Limb (tissue), 2 donors: ENCODE results near the gene HAUS1.
"Not testable (repeated sequence)": the region's sequence is repeated elsewhere in the genome, so short reads cannot be mapped to it uniquely, and the experiment has no call there.

Experiments used
- DNase-seq, 2 donors: peaks; one replicate each; pipeline ENCODE4 v3.0.0-alpha.2; 2016; ENCODE audit errors: extremely low spot score in 2 of 2

The HAUS1 gene

DNA sequence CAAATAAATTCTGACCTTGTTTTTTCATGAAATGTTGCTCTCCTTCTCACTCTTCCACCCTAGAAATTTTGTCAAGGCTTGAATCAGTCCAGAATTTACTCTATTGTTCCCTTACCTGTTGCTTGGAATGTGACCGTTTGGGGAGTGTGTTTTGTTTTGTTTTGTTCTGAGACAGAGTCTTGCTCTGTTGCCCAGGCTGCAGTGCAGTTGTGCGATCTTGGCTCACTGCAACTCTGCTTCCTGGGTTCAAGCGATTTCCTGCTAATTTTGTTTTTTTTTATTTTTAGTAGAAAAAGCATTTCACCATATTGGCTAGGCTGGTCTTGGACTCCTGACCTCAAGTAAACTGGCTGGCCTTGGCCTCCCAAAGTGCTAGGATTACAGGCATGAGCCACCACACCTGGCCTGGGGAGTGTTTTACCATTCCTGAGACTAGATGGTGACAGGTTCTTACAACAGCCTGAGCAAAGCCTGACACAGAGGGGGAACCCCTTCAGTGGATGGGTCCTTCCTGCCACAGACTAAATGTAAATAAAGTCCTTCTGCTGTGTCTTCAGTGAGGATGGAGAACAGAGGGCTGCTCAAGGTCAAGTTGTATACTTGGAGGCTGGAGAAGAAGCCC lies 52.0 kb downstream of the HAUS1 start:
- no peak for DNase-seq

- no peak for DNase-seq
Observed at GRCh38 chr18:46156843-46157242, 52.7 kb downstream of the HAUS1 start.

DNA sequence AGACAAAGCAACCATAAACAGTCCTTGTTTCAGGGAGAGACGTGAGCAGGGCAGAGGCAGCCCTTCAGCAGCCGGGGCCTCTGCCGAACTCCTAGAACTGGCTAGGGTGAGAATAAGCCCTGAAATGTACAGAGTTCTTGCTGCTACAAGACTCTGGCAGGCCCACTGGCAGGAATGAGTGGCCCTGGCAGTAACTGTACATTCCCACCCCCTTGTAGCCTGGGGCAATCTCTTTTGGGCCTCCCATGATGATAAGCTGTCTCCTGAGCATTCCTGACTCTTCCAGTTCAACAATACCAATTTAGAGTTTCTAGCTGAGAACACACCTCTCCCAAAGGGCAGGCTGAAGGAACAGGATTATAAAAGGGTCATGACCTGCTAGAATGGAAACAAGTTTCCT lies 54.3 kb downstream of the HAUS1 start:
- no peak for DNase-seq

- DNase-seq, result no peak
Observed at GRCh38 chr18:46160050-46160798, 56.0 kb downstream of the HAUS1 start.

DNA sequence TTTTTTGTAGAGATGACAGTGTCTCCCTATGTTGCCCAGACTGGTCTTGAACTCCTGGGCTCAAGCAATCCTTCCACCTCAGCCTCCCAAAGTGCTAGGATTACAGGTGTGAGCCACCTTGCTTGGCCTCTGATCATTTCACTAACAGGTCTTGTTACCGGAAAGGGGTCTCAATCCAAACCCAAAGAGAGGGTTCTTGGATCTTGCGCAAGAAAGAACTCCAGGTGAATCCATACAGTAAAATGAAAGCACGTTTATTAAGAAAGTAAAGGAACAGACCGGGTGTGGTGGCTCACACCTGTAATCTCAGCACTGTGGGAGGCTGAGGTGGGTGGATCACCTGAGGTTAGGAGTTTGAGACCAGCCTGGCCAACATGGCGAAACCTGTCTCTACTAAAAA lies 56.7 kb downstream of the HAUS1 start:
- DNase-seq, result not testable (repeated sequence)

DNA sequence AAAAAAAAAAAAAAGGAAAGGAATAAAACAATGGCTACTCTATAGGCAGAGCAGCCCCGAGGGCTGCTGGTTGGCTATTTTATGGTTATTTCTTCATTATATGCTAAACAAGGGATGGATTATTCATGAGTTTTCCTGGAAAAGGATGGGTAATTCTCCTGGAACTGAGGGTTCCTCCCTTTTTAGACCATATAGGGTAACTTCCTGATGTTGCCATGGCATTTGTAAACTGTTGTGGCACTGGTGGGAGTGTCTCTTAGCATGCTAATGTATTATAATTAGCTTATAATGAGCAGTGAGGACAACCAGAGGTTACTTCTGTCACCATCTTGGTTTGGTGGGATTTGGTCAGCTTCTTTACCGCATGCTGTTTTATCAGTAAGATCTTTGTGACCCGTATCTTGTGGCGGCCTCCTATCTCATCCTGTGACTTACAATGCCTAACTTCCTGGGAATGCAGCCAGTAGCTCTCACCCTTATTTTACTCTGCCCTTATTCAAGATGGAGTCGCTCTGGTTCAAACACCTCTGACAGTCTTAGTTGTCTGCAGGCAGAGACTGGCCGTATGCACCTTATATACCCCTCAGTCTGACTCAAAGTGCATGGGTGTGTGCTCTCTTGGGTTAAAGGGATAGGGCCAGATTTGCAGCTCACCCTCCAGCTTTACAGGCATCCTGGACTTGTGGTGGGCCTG lies 57.7 kb downstream of the HAUS1 start:
- no peak for DNase-seq

- no peak for DNase-seq
Observed at GRCh38 chr18:46163091-46163490, 58.9 kb downstream of the HAUS1 start.

GRCh38 chr18:46163941-46164499 lies 59.8 kb downstream of the HAUS1 start:
- DNase-seq, result no peak

DNA sequence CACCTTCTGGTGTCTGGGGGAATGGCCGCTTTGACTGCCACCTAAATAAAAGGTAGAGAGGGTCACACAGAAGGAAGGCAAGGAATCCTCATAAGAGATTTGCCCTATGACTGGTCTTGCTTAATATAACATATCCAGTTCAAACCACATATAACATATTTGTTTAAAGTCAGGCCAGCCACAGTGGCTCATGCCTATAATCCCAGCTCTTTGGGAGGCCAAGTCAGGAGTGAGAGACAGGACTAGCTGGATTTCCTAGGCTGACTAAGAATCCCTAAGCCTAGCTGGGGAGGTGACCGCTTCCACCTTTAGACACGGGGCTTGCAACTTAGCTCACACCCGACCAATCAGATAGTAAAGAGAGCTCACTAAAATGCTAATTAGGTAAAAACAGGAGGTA lies 60.3 kb downstream of the HAUS1 start:
- not testable (repeated sequence) for DNase-seq

DNA sequence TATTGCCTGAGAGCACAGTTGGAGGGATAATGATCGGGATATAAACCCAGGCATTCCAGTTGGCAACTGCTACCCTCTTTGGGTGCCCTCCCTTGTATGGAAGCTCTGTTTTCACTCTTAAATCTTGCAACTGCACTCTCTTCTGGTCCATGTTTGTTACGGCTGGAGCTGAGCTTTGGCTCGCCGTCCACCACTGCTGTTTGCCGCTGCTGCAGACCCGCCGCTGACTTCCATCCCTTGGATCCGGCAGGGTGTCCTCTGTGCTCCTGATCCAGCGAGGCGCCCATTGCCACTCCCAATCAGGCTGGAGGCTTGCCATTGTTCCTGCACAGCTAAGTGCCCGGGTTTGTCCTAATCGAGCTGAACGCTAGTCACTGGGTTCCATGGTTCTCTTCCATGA lies 60.7 kb downstream of the HAUS1 start:
- no peak for DNase-seq

DNA sequence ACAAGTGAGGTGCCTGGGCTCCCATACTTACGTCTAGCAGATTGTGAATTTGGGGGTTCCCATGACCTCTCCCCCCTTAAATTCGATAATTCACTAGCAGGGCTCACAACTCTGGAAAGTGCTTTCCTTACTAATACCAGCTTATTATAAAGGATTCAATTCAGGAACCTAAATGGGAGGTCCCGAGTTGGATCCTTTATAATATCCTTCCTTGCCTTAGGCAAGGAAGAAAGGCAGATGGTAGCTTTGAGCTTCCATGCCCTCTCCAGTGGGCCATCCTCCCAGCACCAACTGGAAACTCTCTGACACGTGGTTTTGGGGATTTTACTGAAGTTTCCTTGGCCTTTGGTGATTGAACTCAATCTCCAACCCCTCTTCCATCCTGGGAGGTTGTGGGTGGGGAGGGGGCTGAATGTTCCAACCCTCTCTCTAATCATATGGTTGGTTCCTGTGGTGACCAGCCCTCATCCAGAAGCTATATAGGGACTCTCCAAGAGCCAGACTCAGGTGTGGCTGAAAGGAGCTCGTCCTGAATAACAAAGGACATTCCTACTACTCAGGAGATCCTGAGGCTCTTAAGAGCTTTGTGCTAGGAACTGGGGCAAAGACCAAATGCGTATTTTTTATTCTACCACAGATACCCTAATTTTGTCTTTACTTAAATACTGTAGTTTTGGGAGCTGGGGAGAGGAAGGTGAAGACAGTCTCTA lies 62.2 kb downstream of the HAUS1 start:
- DNase-seq, result no peak

DNA sequence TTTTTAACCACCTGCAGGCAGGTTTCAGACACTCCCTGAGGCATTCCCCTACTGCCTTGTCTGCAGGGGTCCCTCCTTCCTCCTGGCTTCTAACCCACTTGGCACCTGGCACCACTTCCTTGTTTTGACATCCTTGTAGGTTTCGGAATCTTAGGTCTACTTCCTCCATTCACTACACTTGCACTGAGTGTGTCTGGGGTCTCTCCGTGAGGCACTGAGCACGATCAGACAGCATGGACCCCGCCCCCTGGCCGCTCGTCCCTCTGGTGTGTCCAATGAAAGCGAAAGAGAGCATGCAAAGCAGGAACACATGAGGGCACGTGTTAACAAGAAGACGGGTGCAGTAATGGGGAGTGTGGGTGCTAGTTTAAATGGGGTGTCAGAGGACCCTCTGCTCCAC lies 63.8 kb downstream of the HAUS1 start:
- DNase-seq, result no peak

DNA sequence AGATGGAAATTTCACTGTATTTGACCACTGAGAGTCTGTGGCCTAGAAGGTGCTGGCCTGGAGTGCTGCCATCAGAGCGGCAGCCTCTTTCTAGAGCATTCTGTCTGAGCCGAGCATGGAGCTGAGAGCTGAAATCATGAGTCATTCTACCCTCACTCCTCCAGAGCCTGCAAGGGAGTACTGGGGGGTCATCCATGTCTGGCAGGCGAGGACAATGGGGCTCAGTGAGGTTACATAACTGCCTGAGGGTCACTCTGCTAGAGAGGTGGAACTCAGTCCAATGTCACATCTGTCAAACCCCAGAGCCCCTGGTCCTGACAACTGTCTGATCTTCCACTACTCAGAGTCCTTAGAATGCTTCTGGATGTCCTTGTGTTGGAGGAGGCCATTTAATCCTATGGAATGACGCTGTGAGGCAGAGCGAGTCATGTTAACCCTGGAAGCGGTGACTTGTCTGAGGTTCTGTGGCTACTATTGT lies 65.3 kb downstream of the HAUS1 start:
- no peak for DNase-seq

DNA sequence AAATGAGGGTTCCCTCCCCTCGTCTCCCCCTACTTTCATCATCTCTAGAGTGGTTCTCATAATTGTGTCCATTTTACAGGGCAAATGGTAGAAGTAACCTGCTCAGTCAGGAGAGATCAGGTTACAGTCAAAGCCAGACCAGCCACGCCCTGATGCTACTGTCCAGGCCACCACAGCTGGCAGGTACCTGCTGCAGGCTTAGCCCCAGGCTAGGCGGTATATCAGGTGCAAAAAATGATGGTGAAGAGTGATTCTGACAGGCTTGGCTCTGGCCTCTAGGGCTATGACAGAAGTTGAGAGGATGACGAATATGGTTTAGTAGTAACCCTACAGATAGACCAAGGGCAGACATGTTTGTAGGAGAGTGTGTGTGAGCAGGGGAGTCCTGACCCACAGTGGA lies 67.1 kb downstream of the HAUS1 start:
- no peak for DNase-seq

DNA sequence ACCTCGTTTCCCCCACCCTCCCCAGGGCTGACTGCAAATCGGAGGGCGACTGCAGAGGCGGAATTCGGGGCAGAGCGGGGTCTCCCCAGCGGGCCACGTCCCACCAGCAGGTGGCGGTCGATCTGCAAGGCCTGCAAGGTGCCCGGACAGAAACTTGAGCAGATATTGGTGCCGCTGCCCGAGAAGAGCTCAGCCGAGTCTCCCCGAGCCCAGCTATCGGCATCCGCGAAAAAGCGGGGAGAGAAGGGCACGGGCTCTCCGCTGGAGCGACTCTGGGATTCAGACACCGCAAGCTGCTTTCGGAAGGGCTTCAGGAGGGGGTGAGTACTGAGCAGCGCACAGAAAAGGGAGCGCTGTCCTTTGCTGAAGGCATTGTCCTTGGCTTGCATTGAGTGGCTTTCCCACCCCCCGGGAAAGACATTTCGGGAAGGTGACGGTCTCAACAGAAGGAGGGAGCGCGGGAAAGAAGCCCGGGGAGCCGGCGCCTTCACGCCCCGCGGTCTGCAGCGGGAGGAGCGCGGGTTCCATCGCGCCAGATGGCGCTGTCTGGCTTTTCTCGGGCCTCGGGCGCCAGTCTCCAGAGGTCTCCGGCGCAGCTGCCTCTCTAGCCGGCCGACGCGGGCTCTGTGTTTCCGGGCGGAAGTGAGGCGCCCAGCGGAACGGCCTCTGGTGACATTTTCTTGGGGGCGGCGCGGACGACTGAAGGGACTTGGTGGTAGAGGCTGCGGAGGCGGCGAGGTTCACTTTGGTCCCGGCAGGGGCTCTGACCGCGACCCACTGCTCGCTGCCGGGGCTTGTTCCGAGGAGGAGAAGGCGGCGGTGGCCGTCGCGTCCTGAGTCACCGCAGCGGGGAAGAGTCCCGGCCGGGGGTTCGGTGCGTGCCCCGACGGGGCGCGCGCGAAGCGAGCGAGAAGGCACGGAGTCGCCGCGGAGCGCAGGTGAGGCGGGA lies 69.5 kb downstream of the HAUS1 start:
- DNase-seq, result peak; percentile 95

- DNase-seq, result peak in 1 of 2 donors; percentile 66
Observed at GRCh38 chr18:46174342-46175041, 70.3 kb downstream of the HAUS1 start.

DNA sequence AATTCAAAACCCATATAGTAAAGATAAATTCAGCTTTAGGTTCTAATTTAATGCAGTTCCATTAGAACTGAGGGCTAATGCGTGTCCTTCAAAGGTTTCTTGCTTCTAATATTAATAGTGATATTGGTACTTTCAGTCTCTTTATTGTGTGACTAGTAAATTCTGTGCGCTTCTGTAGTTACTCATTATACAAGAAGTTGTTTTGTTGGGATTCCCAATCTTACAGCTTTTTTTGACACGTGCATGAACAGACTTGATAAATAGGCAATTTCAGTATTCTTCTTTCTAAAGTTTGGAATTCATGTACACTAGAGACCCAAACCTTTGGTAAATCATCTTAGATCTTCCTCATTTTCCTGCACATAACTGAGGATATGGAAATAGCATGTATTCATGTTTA lies 71.8 kb downstream of the HAUS1 start:
- no peak for DNase-seq
